GM18858 (cell line): ENCODE data around the gene FGF22.
"Not testable (repeated sequence)": the region's sequence is repeated elsewhere in the genome, so short reads cannot be mapped to it uniquely, and the experiment has no call there.

Source experiments
- ATAC-seq: cut with Tn5 transposase; IDR thresholded peaks from one replicate; pipeline ENCODE4 v1.9.1; 2021; ENCODE audit not compliant: unreplicated experiment

Gene FGF22

GRCh38 chr19:639253-640160, at the start of gene FGF22:
Gene FGF22 (plus strand): TSS chr19:639879. CDS start chr19:639926, 47 bp downstream.
- ATAC-seq = no peak

GRCh38 chr19:590396-590745, 49.3 kb upstream of the FGF22 start:
- no peak for ATAC-seq

DNA sequence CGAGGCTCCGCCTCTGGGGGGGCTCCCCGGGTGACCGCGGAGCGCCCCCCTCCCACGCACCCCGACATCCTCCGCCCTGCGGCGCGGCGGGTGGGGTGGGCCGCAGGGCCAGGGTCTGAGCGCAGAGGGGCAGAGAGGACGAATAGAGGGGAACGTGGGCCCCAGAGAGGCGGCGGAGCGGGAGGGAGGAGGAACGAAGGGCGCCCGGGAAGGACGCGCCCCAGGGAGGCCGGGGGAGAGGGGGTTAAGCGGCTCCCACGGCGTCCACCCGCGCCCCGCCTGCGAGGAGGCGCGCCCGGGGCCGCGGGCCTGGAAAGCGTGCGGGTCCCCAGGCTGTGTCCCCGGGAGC, 49.0 kb upstream of the FGF22 start:
- no peak for ATAC-seq

DNA sequence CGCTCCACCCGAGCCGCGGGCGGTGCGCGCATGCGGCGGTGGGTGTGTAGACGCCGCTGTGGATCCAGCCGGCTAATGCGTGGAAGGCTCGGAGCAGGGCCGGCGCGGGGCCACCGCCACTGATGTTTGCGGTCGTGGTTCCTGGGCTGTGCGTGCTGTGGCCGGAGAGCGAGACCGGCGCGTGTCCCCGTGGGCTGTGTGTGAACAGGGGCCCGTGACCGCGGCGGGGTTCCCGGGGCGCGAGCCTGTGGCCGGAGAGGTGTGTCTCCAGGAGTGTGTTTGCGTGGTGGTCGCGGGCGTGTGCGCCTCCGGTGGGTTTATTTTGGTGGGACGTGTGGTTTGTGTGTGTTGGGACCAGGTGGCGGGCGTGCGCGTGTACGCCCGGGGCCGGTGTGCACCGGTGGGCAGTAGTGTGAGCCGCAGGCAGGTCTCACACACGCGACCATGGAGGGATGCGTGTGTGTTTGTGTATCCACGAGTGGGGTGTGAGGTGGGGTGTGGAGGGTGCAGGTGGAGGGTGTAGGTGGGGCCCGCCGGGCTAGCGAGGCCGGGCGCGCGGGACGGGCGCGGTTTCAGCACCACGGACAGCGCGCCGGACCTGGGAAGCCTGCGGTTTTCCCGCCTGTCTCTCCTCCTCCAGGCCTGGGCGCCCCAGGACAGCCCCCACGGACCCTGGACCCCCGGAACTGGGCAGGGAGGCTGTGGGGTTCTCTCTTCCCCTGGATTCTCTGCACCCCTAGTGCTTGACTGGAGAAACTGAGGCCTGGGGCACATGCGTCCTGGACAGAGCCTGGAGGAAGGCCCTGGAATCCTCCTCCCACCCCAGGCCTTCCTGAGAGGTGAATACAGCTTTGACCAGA, 48.4 kb upstream of the FGF22 start:
- ATAC-seq = no peak

- no peak for ATAC-seq
Observed at GRCh38 chr19:592101-592500, 47.6 kb upstream of the FGF22 start.

GRCh38 chr19:593055-593454, 46.6 kb upstream of the FGF22 start:
- no peak for ATAC-seq

GRCh38 chr19:593505-593904, 46.2 kb upstream of the FGF22 start:
- no peak for ATAC-seq

DNA sequence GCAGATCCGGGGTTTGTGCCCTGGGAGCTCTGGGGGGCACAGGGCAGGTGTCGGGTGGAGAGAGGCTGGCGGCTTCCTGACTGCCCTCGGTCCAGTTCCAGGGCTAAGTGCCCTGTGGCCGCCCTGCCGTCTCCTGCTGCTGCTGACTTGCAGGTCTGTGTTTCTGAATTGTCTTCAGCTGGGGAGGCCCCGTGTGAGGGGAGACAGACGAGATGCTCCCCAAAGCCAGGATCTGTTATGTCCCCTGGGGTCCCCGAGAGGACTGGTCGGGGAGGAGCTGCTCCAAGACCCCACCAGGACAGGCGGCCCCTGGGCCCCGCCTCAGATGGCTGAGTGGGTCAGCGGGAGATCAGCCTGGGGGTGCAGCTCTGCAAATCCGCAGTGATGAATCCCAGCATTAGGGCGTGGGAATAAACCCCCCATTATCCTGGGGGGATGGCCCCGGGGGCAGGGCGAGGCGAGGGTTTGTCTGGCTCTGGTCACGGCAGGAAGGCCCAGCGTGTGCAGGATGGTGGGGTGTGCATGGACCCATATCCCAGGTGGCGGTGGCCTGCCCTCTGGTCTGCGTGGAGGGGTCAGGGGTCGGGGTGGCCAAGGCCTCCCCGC, 45.3 kb upstream of the FGF22 start:
- no peak for ATAC-seq

DNA sequence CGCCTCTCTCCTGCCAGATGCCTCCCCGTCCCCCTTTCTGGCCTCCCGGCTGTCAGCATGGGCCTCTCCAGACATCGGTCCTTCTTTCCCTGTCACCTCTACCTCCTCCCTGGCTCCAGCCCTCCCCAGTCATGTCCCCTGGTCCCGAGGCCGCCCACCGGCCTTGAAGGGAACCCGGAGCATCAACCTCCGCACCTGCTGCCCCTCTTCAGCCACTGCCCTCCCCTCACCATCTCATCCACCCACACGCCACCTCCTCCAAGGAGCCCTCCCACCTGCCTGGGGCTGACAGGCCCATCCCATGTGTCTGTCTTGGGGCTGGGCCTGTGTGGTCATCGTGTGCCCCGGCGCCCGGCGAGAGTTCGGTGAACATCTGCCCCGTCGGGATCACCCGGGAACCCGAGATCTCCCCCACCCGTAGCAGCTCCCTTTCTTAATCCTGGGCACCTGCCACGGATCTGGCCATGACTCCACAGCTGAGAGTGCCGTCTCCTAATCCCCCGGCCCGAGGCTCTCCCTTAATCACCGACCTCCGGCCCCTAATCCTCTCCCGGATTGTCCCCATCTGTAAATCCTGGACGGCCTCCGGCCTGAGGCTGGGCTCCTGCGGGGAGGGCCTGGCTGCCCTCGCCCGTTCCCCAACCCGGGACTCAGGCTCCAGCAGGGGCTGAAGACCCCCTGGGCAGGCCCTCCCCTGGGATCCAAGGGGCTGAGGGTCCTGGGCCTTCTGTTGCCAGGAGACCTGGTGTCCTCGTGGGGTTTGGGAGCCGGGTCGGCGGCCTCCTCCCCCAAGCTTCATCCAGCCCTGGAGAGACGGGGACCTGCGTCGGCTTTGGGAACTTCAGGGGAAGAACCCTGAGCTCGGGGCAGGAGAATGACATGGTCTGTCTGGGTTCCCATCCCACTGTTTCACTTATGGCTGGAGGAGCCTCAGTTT, 44.1 kb upstream of the FGF22 start:
- no peak for ATAC-seq

DNA sequence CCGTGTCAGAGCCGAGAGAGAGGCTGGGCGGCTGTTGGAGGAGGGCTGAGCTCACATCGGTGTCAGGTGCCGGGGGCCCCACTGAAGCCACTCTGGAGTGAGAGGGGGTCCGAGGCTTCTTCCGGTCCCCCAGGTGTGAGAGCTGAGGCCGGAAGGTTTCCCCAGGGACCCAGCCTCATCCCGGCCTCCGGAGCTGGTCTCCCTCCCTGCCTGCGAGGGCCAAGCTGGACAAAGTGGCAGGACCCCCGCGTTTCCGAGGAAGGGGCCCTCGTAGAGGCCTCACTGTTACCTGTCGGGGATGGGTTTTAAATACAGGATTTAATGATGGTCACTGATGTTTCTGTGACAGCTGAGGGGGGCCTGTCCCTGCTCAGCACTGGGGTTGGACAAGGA, 43.4 kb upstream of the FGF22 start:
- ATAC-seq = no peak

- ATAC-seq = no peak
Observed at GRCh38 chr19:597406-598315, 42.0 kb upstream of the FGF22 start.

- ATAC-seq = no peak
Observed at GRCh38 chr19:601310-601709, 38.4 kb upstream of the FGF22 start.

- ATAC-seq = no peak
Observed at GRCh38 chr19:601790-602189, 37.9 kb upstream of the FGF22 start.

DNA sequence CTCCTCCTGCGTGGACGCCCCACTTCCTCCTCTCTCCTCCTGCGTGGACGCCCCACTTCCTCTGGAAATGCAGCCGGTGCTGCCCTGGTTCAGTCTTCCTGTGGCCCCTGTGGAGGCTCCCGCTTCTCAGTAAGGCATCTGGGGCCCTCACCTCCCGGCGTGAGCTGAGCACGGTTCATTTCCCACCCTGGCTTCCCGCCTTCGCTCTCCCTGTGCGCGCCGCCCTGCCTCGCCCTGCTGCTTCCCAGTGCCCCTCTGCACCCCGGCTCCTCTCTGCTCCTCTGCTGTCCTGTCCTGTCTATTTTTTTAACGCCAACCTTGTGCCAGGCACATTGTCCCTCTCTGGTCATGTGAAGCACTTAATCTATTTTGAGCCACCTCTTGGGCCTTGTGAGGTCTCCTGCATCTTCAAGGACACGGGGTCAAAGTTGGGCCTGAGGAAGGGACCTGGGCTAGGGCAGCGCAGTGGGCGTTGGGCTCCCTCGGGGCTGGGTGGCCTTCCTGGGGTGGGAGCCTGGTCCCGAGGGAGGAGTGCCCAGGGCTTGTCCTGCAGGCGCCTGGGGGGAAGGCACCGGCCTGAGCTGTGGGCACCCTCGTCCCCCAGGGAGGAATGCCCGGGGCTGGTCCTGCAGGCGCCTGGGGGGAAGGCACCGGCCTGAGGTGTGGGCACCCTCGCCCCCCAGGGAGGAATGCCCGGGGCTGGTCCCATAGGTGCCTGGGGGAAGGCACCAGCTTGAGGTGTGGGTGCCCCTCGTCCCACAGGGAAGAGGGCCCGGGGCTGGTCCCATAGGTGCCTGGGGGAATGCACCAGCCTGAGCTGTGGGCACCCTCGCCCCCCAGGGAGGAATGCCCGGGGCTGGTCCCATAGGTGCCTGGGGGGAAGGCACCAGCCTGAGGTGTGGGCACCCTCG, 37.0 kb upstream of the FGF22 start:
- ATAC-seq = no peak

DNA sequence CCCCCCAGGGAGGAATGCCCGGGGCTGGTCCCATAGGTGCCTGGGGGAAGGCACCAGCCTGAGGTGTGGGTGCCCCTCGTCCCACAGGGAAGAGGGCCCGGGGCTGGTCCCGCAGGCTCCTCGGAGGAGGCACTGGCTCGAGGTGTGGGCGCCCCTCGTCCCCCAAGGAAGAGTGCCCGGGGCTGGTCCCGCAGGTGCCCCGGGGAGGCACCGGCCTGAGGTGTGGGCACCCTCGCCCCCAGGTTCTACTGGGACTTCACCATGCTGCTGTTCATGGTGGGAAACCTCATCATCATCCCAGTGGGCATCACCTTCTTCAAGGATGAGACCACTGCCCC, 36.4 kb upstream of the FGF22 start:
- not testable (repeated sequence) for ATAC-seq

DNA sequence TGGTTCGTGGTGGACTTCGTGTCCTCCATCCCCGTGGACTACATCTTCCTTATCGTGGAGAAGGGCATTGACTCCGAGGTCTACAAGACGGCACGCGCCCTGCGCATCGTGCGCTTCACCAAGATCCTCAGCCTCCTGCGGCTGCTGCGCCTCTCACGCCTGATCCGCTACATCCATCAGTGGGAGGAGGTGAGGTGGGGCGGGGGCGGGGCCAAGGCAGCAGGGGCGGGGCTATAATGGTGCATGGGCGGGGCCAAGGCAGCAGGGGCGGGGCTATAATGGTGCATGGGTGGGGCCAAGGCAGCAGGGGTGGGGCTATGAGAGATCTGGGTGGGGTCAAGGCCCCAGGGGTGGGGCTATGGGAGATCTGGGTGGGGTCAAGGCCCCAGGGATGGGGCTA, 35.9 kb upstream of the FGF22 start:
- not testable (repeated sequence) for ATAC-seq

DNA sequence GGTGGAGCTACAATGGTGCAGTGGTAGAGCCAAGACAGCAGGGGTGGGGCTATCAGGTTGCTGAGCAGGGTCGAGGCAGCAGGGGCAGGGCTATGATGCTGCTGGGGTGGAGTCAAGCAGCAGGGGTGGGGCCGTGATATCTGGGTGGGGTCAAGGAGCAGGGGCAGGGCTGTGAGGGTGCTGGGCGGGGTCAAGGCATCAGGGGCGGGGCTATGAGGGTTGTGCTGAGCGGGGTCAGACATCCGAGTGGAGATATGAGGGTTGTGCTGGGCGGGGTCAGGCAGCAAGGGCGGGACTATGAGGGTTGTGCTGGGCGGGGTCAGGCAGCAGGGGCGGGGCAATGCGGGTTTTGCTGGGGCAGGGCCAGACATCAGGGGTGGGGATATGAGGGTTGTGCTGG, 35.3 kb upstream of the FGF22 start:
- ATAC-seq = no peak

- not testable (repeated sequence) for ATAC-seq
Observed at GRCh38 chr19:605061-605971, 34.4 kb upstream of the FGF22 start.
